Spleen (tissue), 11 donors: ENCODE data around the gene CLSTN3. TPM values are rescaled to one million over a fixed set of nuclear protein-coding genes. Genes with fewer than 3 reads are reported as not detected.

Experiments used
- DNase-seq: peaks from one replicate; pipeline ENCODE4 v3.0.0-alpha.2; 2020
- H3K27ac ChIP-seq, 8 donors: fragments of 200-600 bp; sonication (generic) in 7 of 8; 1 replicate in 4 of 8; 2 replicates in 4 of 8; pipeline versions ENCODE4 v1.5.0 to v1.8.0; 2016 to 2021; ENCODE audit warnings: inconsistent platforms in 4 of 8, mild to moderate bottlenecking in 4 of 8, moderate library complexity in 1 of 8
- H3K27me3 ChIP-seq, 7 donors: fragments of 200-600 bp; sonication (generic) in 6 of 7; replicated peaks in 1 of 7; 1 replicate in 4 of 7; 2 replicates in 3 of 7; pipeline versions ENCODE4 v1.5.0 to v1.8.0; 2016 to 2021; ENCODE audit warnings: inconsistent platforms in 3 of 7, mild to moderate bottlenecking in 1 of 7
- H3K36me3 ChIP-seq, 6 donors: fragments of 200-600 bp; sonication (generic) in 5 of 6; 1 replicate in 4 of 6; 2 replicates in 2 of 6; pipeline versions ENCODE4 v1.5.0 to v1.8.0; 2016 to 2021; ENCODE audit warnings: inconsistent platforms in 2 of 6
- H3K4me1 ChIP-seq, 6 donors: fragments of 200-600 bp; sonication (generic) in 5 of 6; 1 replicate in 3 of 6; 2 replicates in 3 of 6; pipeline versions ENCODE4 v1.5.0 to v1.8.0; 2016 to 2021; ENCODE audit warnings: inconsistent platforms in 3 of 6
- H3K4me3 ChIP-seq, 8 donors: fragments of 200-600 bp; sonication (generic) in 7 of 8; 1 replicate in 4 of 8; 2 replicates in 4 of 8; pipeline versions ENCODE4 v1.5.0 to v1.8.0; 2016 to 2021; ENCODE audit warnings: inconsistent platforms in 4 of 8, mild to moderate bottlenecking in 4 of 8, moderate library complexity in 2 of 8
- H3K9me3 ChIP-seq, 8 donors: fragments of 200-600 bp; sonication (generic) in 7 of 8; 1 replicate in 4 of 8; 2 replicates in 4 of 8; pipeline versions ENCODE4 v1.5.0 to v1.8.0; 2016 to 2021; ENCODE audit warnings: inconsistent platforms in 4 of 8
- POLR2A ChIP-seq, 3 donors: fragments of 450-650 bp; IDR thresholded peaks; one replicate each; pipeline ENCODE4 v1.5.1; 2017; ENCODE audit warnings: antibody characterized with exemption in 3 of 3, mild to moderate bottlenecking in 1 of 3
- POLR2AphosphoS5 ChIP-seq, 3 donors: sonication (generic); formaldehyde crosslinking; IDR thresholded peaks; one replicate each; pipeline ENCODE4 v1.5.1; 2017; ENCODE audit warnings: antibody characterized with exemption in 3 of 3
- whole genome bisulfite sequencing, 5 donors: extraction: QIAGEN DNeasy Blood & Tissue Kit in 3 of 5; methylation state at CpG; one replicate each; pipeline versions ENCODE4 v1.1.5 to v1.1.7; 2013 to 2018; 5-methylcytosine and 5-hydroxymethylcytosine counted together
- intact Hi-C: fragments of 100-400 bp; cut with DNase I; formaldehyde crosslinking; loops from one replicate; pipeline ENCODE4 v1.15.0; 2023; ENCODE audit warnings: low total_unique reads
- polyA plus RNA-seq, 3 donors: library from polyadenylated mRNA; stranded (reverse); fragments of 200-250 nt; gene quantifications; one replicate each; pipeline ENCODE4 v1.2.1, GENCODE V29; 2013
- total RNA-seq, 7 donors: library from RNA; depleted of rRNA in 3 of 7; stranded (reverse); fragments of >200 nt in 3 of 7; fragmentation: NEBNext Ultra II Directional in 4 of 7; extraction: Animal tissue kit (Norgen Biotek cat#: 25700) in 4 of 7; gene quantifications; one replicate each; pipeline versions ENCODE4 v1.1.0 to v1.2.1, GENCODE V29; 2016 to 2021
- TF ChIP-seq, protein P1 (sequence below), 11 experiments: fragments of 200-600 bp in 7 of 11; fragments of 450-650 bp in 4 of 11; sonication (generic) in 4 of 11; IDR thresholded peaks in 8 of 11; conservative IDR thresholded peaks in 3 of 11; 1 replicate in 7 of 11; 2 replicates in 4 of 11; pipeline versions ENCODE4 v1.4.0 to v1.8.0; 2016 to 2021; ENCODE audit warnings: antibody characterized with exemption in 11 of 11, inconsistent platforms in 4 of 11, mild to moderate bottlenecking in 1 of 11
- donor health status: healthy with polysubstance abuse.
- donor health status: DM: no; HTN: no; CAD: no; lungs with moderate emphysema.
- donor health status: DM: no; HTN: no; CAD: no.
- donor health status: Bipolar disorder and iron deficiency.
- donor health status: healthy.
- donor health status: DM: no; HTN: no; CAD: no.
- donor health status: DM: yes; HTN: yes; CAD: no.

The CLSTN3 gene
- total and polyA plus RNA-seq, 10 donors: 15.0 to 131 (median 67.7) TPM

DNA sequence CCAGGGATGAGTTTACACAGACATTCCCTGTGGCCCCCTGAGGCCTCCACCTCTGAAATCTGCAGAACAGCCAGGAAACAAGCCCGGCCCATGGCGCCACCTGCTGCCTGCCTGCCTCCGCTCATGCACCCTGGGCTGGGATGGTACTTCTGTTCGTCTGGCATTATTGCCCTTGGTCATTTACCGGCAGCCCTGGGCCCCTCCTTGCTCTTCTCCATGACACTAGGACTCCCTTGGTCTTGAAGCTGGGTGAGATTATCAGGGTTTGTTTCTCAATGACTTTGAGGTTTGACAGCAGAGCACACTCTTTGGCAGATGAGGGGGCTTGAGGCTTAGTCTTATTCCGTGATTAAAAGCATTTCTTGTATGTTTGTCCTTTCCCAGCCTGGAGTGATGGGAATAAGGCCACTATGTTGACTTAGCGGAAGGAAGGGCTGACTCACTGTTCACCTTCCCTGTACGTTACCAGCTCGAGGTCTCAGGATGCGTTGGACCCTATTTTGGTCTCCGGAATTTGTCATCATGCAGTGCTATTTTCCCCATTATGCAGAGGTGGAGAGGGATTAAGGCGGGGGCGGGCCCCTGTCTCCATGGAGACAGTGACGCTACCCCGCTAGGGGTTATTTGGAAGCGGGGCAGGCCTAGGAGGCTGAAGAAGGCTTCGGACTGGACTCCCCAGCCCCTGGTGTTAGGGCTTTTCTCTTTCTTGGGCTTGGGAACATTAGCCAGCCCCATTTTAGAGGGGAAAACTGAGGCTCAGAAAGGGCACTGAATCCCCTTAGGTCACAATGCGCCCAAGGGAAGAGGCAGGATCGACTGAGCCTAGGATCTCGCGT lies 58.6 kb downstream of the CLSTN3 start:
- no peaks in the 10 kb centered on the region for H3K9me3 ChIP-seq
- WGBS, 5 donors: 1 to 3% (median 2%) methylated on average over 21 of the region's 21 CpGs
- DNase-seq: peak; percentile 92
- intact Hi-C loops: no loop called here
- peak overlapping the region; percentile 60 to 92 (median 80) for H3K4me3 ChIP-seq
- H3K36me3 ChIP-seq: peaks cover 0 to 23% (median 5%) of the 10 kb centered on the region in 6 donors
- no peaks in the 10 kb centered on the region for H3K27me3 ChIP-seq
- TF ChIP-seq POLR2AphosphoS5 (IDR thresholded peaks at IDR 0.05) (peak; percentile 46 to 52 (median 49)), POLR2A (IDR thresholded peaks at IDR 0.05) (no peak)
- TF ChIP-seq, protein P1, sequence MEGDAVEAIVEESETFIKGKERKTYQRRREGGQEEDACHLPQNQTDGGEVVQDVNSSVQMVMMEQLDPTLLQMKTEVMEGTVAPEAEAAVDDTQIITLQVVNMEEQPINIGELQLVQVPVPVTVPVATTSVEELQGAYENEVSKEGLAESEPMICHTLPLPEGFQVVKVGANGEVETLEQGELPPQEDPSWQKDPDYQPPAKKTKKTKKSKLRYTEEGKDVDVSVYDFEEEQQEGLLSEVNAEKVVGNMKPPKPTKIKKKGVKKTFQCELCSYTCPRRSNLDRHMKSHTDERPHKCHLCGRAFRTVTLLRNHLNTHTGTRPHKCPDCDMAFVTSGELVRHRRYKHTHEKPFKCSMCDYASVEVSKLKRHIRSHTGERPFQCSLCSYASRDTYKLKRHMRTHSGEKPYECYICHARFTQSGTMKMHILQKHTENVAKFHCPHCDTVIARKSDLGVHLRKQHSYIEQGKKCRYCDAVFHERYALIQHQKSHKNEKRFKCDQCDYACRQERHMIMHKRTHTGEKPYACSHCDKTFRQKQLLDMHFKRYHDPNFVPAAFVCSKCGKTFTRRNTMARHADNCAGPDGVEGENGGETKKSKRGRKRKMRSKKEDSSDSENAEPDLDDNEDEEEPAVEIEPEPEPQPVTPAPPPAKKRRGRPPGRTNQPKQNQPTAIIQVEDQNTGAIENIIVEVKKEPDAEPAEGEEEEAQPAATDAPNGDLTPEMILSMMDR (IDR thresholded peaks at IDR 0.05 in 8 of 11, conservative IDR thresholded peaks at IDR 0.05 in 3 of 11): peak; percentile 43 to 79 (median 58)
- H3K27ac ChIP-seq: peak overlapping the region; percentile 80 to 95 (median 91)
- H3K4me1 ChIP-seq: peaks cover 16 to 46% (median 29%) of the 10 kb centered on the region in 6 donors

DNA sequence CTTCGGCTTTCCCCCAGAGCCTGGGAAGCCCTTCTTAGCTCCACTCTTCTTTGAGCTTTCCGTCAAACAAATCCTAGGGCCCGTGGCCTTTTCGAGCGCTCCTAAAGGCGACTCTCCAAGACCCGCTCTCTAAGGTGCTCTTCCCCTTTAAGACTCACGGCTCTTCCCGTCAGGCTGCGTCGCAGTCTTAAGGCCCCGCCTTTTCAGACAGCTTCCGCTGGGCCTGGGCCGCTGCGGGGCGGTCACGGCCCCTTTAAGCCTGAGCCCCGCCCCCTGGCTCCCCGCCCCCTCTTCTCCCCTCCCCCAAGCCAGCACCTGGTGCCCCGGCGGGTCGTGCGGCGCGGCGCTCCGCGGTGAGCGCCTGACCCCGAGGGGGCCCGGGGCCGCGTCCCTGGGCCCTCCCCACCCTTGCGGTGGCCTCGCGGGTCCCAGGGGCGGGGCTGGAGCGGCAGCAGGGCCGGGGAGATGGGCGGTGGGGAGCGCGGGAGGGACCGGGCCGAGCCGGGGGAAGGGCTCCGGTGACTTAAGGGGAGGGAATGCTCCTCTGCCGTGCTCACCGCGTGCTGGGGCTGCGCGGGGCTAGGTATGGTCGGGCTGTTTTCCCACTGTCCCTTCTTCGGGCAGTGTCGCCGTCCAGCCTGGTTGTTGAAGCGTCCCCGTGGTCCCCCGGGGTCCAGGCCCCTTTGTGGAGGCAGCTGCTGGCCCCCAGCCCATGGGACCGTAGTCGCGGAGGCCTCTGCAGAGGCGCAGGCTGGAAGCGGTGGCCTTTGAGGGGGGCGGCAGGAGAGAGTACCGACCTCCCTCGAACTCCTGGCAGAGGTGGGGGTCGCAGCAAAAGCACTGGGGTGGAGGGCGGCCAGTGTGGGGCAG lies 59.5 kb downstream of the CLSTN3 start, which contains the start of gene PEX5:
TSS of gene PEX5 (plus strand) at position 289 of the 870 bp plus-strand sequence. CDS start 692 bp downstream, outside the sequence.
- WGBS, 5 donors: 0 to 1% (median 1%) methylated on average over 20 to 68 of the region's 68 CpGs
- TF ChIP-seq, protein P1 (IDR thresholded peaks at IDR 0.05 in 8 of 11, conservative IDR thresholded peaks at IDR 0.05 in 3 of 11): peak in 3 of 11 experiments; percentile 18 to 43 (median 37)
- TF ChIP-seq POLR2AphosphoS5 (IDR thresholded peaks at IDR 0.05) (peak; percentile 79 to 85 (median 83)), POLR2A (IDR thresholded peaks at IDR 0.05) (no peak)
- Histone ChIP-seq H3K4me1 (peaks cover 16 to 46% (median 29%) of the 10 kb centered on the region in 6 donors), H3K27ac (peak within 1 kb of the TSS; percentile 80 to 95 (median 91)), H3K4me3 (peak within 1 kb of the TSS; percentile 60 to 92 (median 80)), H3K36me3 (peaks cover 0 to 27% (median 5%) of the 10 kb centered on the region in 6 donors), H3K9me3 (no peaks in the 10 kb centered on the region), H3K27me3 (no peaks in the 10 kb centered on the region)
- intact Hi-C loops: no loop called here
- DNase-seq: peak; percentile 97

DNA sequence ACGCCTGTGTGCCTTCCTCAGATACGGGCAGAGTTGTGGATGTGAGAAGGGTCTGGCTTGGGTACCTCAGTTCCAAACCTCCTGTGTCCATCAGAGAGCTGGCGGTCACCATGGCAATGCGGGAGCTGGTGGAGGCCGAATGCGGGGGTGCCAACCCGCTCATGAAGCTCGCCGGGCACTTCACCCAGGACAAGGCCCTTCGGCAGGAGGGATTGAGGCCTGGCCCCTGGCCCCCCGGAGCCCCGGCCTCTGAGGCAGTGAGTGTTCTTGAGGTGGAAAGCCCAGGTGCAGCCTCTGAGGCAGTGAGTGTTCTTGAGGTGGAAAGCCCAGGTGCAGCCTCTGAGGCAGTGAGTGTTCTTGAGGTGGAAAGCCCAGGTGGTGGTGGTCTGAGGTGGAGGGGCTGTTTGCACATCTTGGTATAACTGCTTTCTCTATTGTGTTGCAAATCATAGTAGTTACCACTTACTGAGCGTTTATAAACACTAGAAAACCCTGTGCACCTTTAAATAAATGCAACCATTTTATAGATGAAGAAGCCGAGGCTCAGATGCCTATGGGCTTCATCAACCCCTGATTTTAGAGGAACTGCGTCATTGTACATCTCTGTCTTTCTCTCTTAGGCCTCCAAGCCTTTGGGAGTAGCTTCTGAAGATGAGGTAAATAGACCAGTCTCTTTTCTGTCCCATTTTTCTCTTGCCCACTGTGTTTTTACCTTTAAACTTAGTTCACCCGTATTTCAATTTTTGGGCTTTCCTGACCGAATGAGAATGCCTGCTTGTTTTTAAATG lies 60.3 kb downstream of the CLSTN3 start:
- WGBS, 5 donors: 33 to 52% (median 42%) methylated on average over 8 to 17 of the region's 17 CpGs
- H3K4me3 ChIP-seq: peak overlapping the region; percentile 60 to 92 (median 80)
- no peak for TF ChIP-seq POLR2A (IDR thresholded peaks at IDR 0.05)
- TF ChIP-seq POLR2AphosphoS5 (IDR thresholded peaks at IDR 0.05): no peak
- TF ChIP-seq, protein P1 (IDR thresholded peaks at IDR 0.05 in 8 of 11, conservative IDR thresholded peaks at IDR 0.05 in 3 of 11): no peak
- peaks cover 0 to 34% (median 5%) of the 10 kb centered on the region in 6 donors for H3K36me3 ChIP-seq
- DNase-seq: peak; percentile 86
- intact Hi-C loops: no loop called here
- H3K27me3 ChIP-seq: no peaks in the 10 kb centered on the region
- H3K9me3 ChIP-seq: no peaks in the 10 kb centered on the region
- H3K27ac ChIP-seq: peak overlapping the region; percentile 80 to 95 (median 91)
- peaks cover 16 to 46% (median 29%) of the 10 kb centered on the region in 6 donors for H3K4me1 ChIP-seq
